GM19043 (cell line): ENCODE data around the gene LDLRAD3.
A peak's percentile ranks its signal among the peaks of the same experiment; 100 is the strongest.

Experiments
- ATAC-seq: cut with Tn5 transposase; IDR thresholded peaks from one replicate; pipeline ENCODE4 v1.9.1; 2021; ENCODE audit warnings: low read depth; ENCODE audit not compliant: unreplicated experiment

Gene LDLRAD3

DNA sequence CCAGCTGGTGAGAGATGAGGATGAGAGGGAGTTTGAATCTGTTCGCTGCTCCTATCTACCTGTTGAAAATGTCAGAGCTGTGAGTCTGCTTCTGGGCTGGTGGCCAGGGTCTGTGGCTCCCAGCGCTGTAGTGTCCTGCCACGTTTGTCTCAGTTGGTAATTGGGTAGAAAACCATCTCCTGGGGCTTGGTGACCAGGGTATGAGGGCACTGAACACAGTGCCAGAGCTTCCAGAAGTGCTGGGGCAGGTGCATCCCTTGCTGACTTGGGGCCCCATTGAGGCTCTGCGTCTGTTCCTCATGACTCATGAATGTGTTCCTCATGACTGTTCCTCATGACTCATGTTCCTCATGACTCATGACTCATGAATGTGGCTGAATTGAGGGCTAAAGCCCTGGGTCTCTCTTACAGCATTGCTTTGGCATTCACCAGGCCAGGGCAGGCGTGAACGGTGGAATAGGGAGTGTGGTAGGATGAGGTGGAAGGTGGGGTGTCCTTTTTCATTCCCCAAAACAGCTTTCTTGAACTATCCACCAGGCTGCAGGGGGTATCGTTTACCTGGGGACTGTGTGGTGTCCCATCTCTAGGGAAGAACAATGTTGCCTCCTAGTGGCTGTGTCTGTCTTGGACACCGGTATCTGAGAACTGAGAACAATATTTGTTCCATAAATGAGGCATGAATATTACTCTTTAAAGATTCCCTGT lies 205.8 kb downstream of the LDLRAD3 start:
- peak; percentile 71 for ATAC-seq

DNA sequence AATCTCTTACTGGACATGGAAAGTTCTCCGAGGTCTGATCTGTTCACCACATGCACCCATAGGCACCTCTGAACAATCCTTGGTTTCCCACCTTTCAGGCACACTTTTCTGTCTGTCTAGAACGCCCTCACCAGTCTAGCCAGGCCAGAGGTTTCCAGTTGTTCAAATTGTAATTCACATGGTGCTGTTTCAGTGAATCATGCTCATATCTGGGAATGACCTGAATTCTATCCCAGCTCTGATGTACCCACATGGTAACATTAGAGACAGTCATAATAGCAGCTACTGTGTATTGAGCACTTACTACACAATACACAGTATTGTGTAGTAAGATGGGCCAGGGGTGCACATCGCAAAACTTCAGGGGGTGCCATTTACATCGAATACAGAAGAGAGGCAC lies 207.1 kb downstream of the LDLRAD3 start:
- ATAC-seq = no peak

- ATAC-seq = no peak
Measured at GRCh38 chr11:36151933-36152580, 208.2 kb downstream of the LDLRAD3 start.

- ATAC-seq = no peak
Measured at GRCh38 chr11:36153551-36153950, 209.7 kb downstream of the LDLRAD3 start.

DNA sequence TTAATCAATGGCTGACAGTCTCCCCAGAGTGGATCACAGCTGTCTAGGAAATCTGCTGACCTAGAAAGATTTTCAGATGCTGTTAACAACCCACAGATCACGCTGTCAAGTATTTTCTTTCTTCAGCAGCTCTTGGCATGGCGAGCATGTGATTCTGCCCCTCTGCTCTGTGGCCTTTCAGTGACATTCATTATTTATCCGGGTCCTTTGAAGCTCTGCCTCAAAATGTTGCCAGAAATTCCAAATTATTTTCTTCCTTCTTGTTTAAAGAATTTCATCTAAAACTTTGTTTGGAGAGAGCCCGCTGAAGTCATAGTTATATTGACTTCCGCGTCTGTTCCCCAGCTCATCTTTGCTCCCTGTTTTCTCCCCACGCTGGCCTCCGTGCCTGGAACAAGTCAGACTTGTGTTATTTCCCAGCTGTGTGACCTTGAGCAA lies 211.3 kb downstream of the LDLRAD3 start:
- ATAC-seq = no peak

- no peak for ATAC-seq
Measured at GRCh38 chr11:36155770-36156160, 211.9 kb downstream of the LDLRAD3 start.

- ATAC-seq = no peak
Measured at GRCh38 chr11:36156161-36156816, 212.4 kb downstream of the LDLRAD3 start.

DNA sequence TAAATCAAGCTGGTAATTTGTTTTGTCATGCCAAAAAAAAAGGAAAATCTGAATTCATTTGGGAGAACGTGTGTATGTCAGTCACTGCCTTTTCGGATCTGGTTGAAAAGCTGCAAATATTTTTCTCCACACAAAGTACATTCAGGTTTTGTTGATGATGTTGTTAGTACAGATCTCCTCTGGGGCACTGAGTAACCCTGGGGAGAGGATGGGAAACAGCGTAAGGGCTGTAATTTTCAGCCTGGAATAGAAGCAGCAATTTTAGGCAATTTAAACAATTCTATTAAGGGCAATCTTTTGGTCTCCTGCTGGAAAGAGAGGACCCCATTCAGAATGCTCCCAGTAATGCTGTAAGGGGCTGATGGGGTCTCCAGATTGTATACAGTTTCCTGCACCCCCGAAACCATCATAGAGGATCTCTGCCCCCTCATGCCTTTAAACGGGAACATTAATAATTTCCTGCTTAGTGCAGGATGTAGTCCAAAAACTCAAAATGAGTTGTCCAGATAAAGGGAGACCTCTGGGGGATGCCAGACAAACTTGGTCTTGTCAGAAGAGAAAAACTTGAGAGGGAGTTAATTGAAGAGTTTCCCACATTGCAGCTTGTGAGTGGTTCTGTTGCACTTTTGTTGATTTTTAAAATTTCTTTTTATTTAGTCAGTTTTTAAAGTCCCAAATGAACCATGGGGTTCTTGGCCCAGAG lies 213.1 kb downstream of the LDLRAD3 start:
- ATAC-seq = no peak

DNA sequence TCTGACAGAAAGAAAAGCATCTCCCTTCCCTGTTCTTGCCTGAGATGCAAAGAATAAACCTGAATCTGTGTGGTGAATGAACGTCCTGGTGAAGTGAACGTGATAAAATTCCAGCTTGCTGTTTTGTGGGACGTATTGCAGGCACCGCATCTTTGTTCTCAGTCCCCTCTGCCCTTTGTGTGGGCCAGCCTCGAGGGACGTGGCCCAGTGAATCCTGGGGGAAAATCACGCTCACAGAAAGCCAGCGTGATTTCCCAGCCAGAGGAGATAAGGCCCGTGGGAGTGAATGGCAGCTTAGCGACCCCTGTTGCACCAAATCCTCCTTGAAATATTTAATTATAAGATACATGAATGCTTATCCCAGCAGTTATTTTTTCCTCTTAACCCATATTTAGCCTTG lies 216.2 kb downstream of the LDLRAD3 start:
- ATAC-seq = no peak

- ATAC-seq = no peak
Measured at GRCh38 chr11:36161572-36161971, 217.7 kb downstream of the LDLRAD3 start.

DNA sequence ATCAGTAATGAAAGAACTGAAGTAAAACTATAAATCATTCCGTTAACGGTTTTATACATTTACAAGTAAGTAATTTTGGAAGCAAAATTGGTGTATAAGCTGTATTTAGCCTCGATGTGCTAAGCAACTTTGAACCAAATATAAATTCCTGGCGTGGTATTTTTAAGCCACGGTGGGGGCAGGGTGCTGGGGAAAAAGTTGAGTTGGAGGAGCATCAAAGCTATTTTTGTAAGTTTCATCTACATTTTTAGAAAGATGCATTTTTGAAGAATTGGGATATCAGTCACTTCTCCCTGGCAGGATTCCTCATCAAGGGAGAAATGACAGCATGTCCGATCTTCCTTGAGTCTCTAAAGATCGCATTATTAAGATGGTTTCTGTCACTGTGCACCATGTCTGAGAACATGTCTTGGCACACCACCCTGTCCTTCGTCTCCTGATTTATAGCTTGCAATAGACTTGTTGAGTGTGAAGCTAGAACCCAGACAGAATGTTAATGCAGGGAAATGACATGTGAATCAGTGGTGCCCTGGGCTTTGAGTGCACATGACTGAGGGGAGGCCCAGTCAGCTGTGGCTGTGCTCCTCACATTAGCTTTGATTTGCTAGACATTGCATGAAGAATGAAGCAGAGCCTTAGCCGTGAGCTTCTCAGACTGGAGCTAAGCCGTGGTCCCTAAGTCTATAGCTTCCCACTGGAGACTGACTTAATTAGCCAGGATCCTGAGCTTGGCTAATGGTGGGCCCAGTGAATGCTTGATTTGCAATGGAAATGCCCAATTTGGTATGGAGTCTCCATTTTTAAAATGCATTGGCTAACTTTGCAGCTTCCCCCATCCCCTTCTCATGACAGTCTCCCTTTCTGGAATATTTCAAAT lies 218.4 kb downstream of the LDLRAD3 start:
- no peak for ATAC-seq

- no peak for ATAC-seq
Measured at GRCh38 chr11:36162883-36163434, 219.1 kb downstream of the LDLRAD3 start.

DNA sequence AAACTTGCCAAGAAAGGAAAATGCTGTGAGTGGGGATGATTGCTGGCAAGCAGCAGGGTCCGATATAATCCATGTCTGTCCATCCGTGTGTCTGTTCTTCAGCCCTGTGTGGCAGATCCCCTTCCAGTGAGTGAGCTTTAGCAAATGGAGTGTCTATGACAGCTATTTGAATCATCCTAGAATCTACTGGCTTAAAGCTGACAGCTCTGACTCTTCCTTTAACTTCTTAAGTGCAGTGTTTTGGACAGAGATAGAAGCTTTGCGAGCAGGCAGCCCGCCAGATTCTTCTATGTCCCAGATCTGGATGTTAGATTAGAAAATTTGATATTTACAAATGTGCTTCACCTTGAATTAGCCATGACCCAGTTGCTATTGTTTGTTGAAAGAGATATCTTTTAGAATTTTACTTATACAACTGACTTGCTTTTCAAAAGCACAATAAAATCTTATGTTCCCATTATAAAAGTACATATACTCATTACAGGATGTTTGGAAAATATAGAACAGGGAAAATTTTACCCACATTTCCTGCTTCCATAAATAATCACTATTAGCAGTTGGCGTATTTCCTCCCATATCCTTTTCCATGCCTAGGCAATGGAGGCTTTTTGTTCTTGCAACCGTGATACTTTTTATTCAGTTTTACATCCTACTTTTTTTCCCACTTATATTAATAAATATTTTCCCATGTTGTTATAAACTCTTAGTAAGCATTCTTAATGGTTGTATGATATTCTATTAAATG lies 220.8 kb downstream of the LDLRAD3 start:
- no peak for ATAC-seq

- no peak for ATAC-seq
Measured at GRCh38 chr11:36165621-36166397, 221.9 kb downstream of the LDLRAD3 start.

- ATAC-seq = no peak
Measured at GRCh38 chr11:36167073-36167472, 223.2 kb downstream of the LDLRAD3 start.

GRCh38 chr11:36167729-36168128 lies 223.9 kb downstream of the LDLRAD3 start:
- ATAC-seq = no peak

GRCh38 chr11:36177836-36178235 lies 234.0 kb downstream of the LDLRAD3 start:
- ATAC-seq = no peak

- ATAC-seq = no peak
Measured at GRCh38 chr11:36186340-36187175, 242.7 kb downstream of the LDLRAD3 start.
